NCI-H2029 (cell line): ENCODE results near the gene FRAS1.

Experiments
- DNase-seq: peaks from one replicate; lab custom pipeline; 2025; lab: John Stamatoyannopoulos, UW

Gene FRAS1

GRCh38 chr4:78551420-78552351 is 494.6 kb downstream of the FRAS1 start, which contains the start of gene ANXA3:
Gene ANXA3, plus strand, starts transcription at chr4:78551770. Its CDS starts 2,704 bp downstream, at chr4:78554474.
- DNase-seq, result no peak

GRCh38 chr4:78552389-78553042 is 495.4 kb downstream of the FRAS1 start:
- DNase-seq, result peak; percentile 17

GRCh38 chr4:78553043-78553396 is 495.9 kb downstream of the FRAS1 start:
- no peak for DNase-seq

- DNase-seq, result no peak
Measured at GRCh38 chr4:78553529-78554060, 496.5 kb downstream of the FRAS1 start.

- no peak for DNase-seq
Measured at GRCh38 chr4:78556665-78557064, 499.5 kb downstream of the FRAS1 start.

- DNase-seq, result no peak
Measured at GRCh38 chr4:78557841-78558240, 500.7 kb downstream of the FRAS1 start.

GRCh38 chr4:78558410-78558809 is 501.3 kb downstream of the FRAS1 start:
- DNase-seq, result no peak

GRCh38 chr4:78560296-78560963 is 503.3 kb downstream of the FRAS1 start:
- DNase-seq, result no peak

GRCh38 chr4:78561677-78562076 is 504.6 kb downstream of the FRAS1 start:
- no peak for DNase-seq

GRCh38 chr4:78562687-78563086 is 505.6 kb downstream of the FRAS1 start:
- no peak for DNase-seq

GRCh38 chr4:78565971-78566372 is 508.8 kb downstream of the FRAS1 start:
- no peak for DNase-seq

GRCh38 chr4:78566834-78567499 is 509.8 kb downstream of the FRAS1 start:
- DNase-seq, result no peak

GRCh38 chr4:78567500-78568060 is 510.5 kb downstream of the FRAS1 start:
- no peak for DNase-seq

GRCh38 chr4:78568640-78569305 is 511.6 kb downstream of the FRAS1 start:
- no peak for DNase-seq

GRCh38 chr4:78569306-78569821 is 512.2 kb downstream of the FRAS1 start:
- DNase-seq, result no peak

GRCh38 chr4:78570117-78570516 is 513.0 kb downstream of the FRAS1 start:
- no peak for DNase-seq

- DNase-seq, result no peak
Measured at GRCh38 chr4:78571804-78572203, 514.7 kb downstream of the FRAS1 start.

- no peak for DNase-seq
Measured at GRCh38 chr4:78578674-78579425, 521.7 kb downstream of the FRAS1 start.

GRCh38 chr4:78581618-78582017 is 524.5 kb downstream of the FRAS1 start:
- DNase-seq, result no peak
